C1 segment of cervical spinal cord (tissue), 14 donors: ENCODE data around the gene SPINT3.

Experiments
- DNase-seq, 14 donors: peaks; one replicate each; lab custom pipeline; 2025; lab: John Stamatoyannopoulos, UW

The SPINT3 gene, protein sequence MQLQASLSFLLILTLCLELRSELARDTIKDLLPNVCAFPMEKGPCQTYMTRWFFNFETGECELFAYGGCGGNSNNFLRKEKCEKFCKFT

GRCh38 chr20:45515147-45515913 lies at the start of gene SPINT3:
SPINT3 (minus strand) TSS chr20:45515622; CDS start chr20:45515608, 14 bp downstream.
- no peak for DNase-seq

- DNase-seq, result no peak
Observed at GRCh38 chr20:45564760-45565276, 49.4 kb upstream of the SPINT3 start.

DNA sequence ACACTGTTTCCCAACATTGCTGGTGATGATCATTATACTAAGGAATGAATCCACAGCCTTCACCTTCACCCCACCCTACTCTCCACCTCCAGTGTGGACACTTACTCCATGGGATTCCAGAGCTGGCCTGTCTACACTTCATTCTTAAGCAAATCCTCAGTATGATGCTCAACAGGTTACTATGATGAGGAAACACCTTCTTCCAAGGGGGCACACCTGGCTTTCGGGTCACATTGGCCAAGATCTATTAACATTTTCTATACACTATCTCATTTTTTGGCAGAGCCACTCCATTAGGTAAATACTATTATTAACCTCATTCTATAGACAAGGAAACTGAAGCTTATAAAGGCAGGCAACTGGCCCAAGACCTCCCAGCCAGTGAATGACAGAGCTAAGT lies 39.8 kb upstream of the SPINT3 start:
- DNase-seq, result no peak

DNA sequence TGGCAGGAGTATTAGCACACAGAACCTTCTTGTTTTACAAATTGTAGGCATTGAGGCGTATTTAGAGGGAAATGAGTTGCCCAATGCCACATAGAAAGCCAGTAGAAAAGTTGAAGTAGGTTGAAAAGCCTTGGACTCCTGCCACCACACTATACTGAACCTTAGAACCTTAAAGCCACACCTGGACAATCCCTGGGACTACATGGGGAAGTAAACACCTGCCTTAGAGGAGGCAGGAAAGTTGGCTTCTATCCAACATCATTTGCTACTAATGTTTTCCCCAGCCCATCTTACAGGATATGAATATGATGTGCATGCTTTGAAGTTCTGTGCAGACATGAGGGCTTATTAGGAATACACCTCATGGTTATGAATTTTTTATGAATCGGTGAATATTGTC lies 37.0 kb upstream of the SPINT3 start:
- no peak for DNase-seq

DNA sequence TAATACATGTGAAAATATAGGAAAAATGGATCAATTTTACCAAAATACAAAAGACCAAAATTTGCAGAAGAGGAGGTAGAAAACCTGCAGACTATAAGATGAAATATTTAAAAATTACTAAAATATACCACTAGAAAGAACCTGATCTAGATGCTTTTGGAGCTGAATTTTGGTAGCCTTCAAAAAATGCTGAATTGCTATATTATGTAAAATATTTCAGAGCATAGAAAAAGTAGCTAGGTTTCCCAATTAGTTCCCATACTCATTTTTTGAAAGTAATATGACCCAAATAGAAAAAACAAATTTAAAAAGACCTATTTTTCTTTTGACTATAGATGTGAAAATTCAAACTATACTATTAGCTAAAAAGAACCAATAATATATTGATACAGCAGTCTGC lies 35.3 kb upstream of the SPINT3 start:
- DNase-seq, result no peak

- DNase-seq, result no peak
Observed at GRCh38 chr20:45548410-45548809, 33.0 kb upstream of the SPINT3 start.

DNA sequence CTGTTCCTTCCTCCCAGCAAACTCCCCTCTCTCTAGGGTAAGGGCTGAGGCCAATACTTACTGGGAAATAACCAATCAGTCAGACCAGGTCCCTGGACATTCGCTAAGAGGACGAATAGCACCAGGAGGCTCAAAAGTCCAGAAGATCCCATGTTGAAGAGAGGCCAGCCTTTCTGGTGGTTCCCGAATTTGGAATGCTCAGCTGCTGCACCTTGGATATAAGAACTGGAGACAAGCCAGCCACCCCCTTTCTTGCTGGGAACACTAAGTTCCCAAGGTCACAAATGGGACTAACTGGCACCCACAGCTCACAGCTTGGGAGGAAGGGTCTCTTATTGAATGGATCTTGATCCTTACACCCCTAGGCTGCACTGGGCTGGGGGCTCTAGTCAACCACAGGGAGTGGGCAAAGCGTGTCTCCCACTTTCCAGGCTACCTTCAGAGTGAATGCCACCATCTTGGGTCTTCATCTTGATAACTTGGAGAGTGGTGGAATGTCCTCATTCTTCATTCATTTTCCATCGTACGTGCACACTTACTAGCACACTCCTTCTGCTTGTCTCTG lies 31.9 kb upstream of the SPINT3 start, which contains the start of gene EPPIN:
Gene EPPIN (minus strand): TSS at position 196 of the 565 bp plus-strand sequence. CDS start 44 bp downstream, at position 152.
- DNase-seq, result no peak

GRCh38 chr20:45545754-45546453 lies 30.5 kb upstream of the SPINT3 start:
- DNase-seq, result no peak

GRCh38 chr20:45545351-45545750 lies 29.9 kb upstream of the SPINT3 start:
- DNase-seq, result no peak

- DNase-seq, result no peak
Observed at GRCh38 chr20:45539382-45539781, 24.0 kb upstream of the SPINT3 start, which contains the start of gene WFDC6. WFDC6 (minus strand) TSS chr20:45539482; CDS start chr20:45539407, 75 bp downstream.

DNA sequence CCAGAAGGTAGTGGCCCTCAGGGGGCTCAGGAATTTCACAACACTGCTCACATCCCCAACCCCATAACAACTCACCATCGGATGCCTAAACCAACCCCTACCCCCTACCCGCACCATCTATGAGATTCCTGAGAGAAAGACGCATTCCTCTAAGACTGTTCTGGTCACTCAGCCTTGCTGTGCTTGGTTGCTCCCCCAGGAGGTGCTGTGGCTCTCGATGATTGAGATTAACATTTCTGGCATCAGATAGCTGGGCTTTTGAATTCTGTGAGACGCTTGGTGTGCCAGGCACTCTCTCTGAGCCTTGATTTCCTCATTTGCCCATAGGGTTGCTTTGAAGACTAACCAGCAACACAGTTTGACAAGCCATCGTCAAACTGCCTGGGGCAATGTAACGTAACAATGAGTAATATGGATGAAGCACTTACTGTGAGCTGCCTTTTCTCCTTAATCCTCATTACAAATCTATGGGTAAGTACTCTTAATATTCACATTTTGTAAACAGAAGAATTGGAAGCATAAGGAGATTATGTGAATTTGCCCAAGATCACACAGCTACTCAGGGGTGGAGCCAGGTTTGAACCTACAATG lies 22.9 kb upstream of the SPINT3 start:
- no peak for DNase-seq

DNA sequence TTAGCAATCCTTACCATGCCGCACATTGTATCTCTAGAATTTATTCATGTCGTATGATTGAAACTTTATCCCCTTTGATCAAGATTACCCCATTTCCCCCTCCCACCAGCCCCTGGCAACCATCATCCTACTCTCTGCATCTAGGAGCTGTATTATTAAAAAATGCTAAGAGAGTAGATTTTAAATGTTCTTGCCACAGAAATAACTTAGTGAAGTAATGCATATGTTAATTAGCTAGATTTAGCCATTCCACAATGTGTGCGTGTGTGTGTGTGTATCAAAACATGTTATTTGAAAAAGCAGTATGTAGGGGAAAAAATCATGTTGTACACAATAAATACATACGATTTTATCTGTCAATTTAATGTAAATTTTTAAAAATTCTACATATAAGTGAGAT lies 11.9 kb upstream of the SPINT3 start:
- no peak for DNase-seq

DNA sequence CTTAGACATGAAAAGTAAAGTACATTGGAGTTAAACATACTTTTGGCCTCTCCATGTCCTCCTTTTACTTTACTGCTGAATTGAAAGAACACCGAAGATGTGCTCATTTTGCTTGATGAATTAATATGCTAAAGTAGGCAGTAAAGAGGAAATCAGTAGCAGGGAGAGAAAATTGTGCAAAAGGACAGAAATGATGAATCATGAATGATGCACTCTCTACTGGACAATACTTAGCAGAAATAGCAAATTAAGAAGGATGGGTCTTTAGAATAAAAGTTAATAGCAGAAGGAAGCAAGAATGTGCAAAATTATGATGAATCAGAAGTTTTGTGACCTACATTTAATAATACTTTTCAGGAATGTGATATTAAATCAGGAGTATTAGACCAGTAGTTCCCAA lies 8.4 kb upstream of the SPINT3 start:
- DNase-seq, result no peak

GRCh38 chr20:45518282-45518681 lies 2.9 kb upstream of the SPINT3 start:
- no peak for DNase-seq

GRCh38 chr20:45510242-45510862 lies 5.1 kb downstream of the SPINT3 start:
- no peak for DNase-seq

DNA sequence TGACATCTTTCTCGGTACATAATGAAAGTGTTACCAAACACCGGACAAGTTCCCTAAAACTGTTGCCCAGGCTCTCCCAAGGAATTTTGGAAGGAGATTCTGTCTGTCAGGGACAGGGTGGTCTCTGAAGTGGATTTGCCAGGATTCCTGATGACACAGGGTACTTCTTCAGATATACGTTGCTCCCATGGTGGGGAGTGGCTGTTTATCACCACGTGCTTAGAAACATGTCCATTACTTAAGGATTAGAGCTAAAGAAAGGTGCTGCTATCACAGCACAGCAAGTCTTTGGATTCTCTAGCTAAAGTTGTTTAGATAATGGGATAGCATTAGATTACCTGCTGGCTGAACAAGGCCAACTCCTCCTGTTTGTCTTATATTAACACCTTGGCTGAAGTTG lies 6.3 kb downstream of the SPINT3 start:
- DNase-seq, result no peak

- no peak for DNase-seq
Observed at GRCh38 chr20:45508068-45508886, 7.1 kb downstream of the SPINT3 start.

DNA sequence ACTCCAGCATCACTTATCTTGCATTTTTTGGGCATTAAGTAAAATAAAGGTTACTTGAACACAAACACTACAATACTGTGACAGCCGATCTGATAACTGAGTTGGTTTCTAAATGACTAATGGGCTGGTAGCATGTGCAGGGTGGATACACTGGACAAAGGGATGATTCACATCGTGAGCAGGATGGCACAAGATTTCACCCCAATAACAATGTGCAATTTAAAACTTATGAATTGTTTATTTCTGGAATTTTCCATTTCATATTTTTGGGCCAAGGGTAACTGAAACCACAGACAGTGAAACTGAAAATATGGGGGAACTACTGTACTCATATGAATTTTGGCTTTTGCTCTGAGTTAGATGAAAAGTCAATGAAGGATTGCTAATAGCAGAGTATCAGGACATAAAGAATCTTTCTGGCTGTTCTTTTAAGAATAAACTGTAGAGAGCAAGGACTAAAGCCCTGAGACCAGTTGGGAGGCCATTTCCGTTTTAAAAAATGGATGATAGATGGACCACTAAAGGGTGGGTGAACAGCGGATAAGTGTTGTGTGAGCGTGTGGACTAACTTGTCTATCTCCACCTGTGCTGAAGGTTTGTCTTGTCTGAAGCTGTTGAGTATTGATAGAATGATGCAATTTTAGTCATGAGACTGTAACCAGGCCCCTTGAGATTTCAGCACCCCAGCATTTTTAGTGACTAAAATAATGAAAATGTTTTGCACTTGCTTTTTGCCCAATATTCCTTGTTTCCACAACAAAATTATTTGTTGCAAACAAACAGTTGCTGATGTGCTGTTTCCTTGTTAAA lies 8.2 kb downstream of the SPINT3 start:
- no peak for DNase-seq

- no peak for DNase-seq
Observed at GRCh38 chr20:45506398-45506797, 9.0 kb downstream of the SPINT3 start.

DNA sequence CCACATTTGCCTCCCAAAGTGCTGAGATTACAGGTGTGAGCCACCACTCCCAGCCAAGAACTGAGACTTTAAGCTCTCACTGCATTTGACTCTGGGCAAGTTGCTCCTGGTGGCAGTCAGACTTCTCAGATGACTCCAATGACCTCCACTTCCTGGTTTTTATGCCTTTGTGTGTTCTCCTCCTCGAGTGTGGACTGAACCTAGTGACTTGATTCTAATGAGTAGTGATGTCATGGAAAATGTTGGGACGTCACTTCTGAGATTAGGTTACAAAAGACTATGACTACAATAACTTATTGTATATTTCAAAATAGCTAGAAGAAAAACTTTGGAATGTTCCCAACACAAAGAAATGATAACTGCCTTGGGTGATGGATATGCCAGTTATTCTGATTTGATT lies 12.0 kb downstream of the SPINT3 start:
- no peak for DNase-seq
